ENCODE measurements around the gene MBTD1. TPM values are rescaled to one million over a fixed set of nuclear protein-coding genes. Genes with fewer than 3 reads are reported as not detected.

Gene MBTD1
- polyA plus RNA-seq, 2 of the 4 experiments (the other 2 are of a cell fraction) = 8.1 to 13.4 TPM

GRCh38 chr17:51260237-51261023 lies 581 bp upstream of the MBTD1 start, which contains the start of gene UTP18 (continued):
- no peak for TF ChIP-seq CHD4 (IDR thresholded peaks at IDR 0.05; ENCODE audit: borderline replicate concordance)
- TF ChIP-seq, protein P1, sequence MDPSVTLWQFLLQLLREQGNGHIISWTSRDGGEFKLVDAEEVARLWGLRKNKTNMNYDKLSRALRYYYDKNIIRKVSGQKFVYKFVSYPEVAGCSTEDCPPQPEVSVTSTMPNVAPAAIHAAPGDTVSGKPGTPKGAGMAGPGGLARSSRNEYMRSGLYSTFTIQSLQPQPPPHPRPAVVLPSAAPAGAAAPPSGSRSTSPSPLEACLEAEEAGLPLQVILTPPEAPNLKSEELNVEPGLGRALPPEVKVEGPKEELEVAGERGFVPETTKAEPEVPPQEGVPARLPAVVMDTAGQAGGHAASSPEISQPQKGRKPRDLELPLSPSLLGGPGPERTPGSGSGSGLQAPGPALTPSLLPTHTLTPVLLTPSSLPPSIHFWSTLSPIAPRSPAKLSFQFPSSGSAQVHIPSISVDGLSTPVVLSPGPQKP (IDR thresholded peaks at IDR 0.05; ENCODE audit: low read depth, low read length) = no peak; the same call in 1 of the 2 replicates
- TF ChIP-seq CHD2 (IDR thresholded peaks at IDR 0.05; ENCODE audit: low read length, partially characterized antibody) = no peak
- no peak for TF ChIP-seq CEBPB (IDR thresholded peaks at IDR 0.05)
- no peak for TF ChIP-seq HDAC2 (IDR thresholded peaks at IDR 0.05)
- no peak for TF ChIP-seq NFE2L2 (conservative IDR thresholded peaks at IDR 0.05; ENCODE audit: low read length)
- TF ChIP-seq, protein P2, sequence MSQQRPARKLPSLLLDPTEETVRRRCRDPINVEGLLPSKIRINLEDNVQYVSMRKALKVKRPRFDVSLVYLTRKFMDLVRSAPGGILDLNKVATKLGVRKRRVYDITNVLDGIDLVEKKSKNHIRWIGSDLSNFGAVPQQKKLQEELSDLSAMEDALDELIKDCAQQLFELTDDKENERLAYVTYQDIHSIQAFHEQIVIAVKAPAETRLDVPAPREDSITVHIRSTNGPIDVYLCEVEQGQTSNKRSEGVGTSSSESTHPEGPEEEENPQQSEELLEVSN (IDR thresholded peaks at IDR 0.05; ENCODE audit: borderline replicate concordance, low read depth) = peak; percentile 95
- TF ChIP-seq RFX5 (IDR thresholded peaks at IDR 0.05) = no peak
- peak; percentile 49; the same call in 1 of the 2 replicates for TF ChIP-seq MYC (IDR thresholded peaks at IDR 0.05; ENCODE audit: borderline replicate concordance, low read length)
- no peak for TF ChIP-seq JUNB (IDR thresholded peaks at IDR 0.05)
- no peak for TF ChIP-seq ZSCAN20 (CRISPR knock-in tag; IDR thresholded peaks at IDR 0.05)

GRCh38 chr17:51258756-51259563 lies 889 bp downstream of the MBTD1 start:
- peak overlapping the region; percentile 97 to 98 for H3K27ac ChIP-seq
- 6% methylated on average over 16 of the region's 18 CpGs for WGBS (ENCODE audit: missing lambda C conversion rate)
- peak overlapping the region; percentile 90 for H3K4me2 ChIP-seq
- H3K9me3 ChIP-seq = no peaks in the 10 kb centered on the region
- H3K4me1 ChIP-seq = peaks cover 61% of the 10 kb centered on the region
- peak; percentile 74 for TF ChIP-seq MAX (IDR thresholded peaks at IDR 0.05)
- TF ChIP-seq NR3C1 (IDR thresholded peaks at IDR 0.05) = no peak
- TF ChIP-seq, protein P3, sequence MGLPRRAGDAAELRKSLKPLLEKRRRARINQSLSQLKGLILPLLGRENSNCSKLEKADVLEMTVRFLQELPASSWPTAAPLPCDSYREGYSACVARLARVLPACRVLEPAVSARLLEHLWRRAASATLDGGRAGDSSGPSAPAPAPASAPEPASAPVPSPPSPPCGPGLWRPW (IDR thresholded peaks at IDR 0.05) = no peak
- TF ChIP-seq, protein P4, sequence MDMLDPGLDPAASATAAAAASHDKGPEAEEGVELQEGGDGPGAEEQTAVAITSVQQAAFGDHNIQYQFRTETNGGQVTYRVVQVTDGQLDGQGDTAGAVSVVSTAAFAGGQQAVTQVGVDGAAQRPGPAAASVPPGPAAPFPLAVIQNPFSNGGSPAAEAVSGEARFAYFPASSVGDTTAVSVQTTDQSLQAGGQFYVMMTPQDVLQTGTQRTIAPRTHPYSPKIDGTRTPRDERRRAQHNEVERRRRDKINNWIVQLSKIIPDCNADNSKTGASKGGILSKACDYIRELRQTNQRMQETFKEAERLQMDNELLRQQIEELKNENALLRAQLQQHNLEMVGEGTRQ (IDR thresholded peaks at IDR 0.05) = peak; percentile 38
- TF ChIP-seq HDAC2 (IDR thresholded peaks at IDR 0.05) = peak; percentile 49; the same call in 1 of the 2 replicates
- TF ChIP-seq BCL3 (IDR thresholded peaks at IDR 0.05) = no peak
- peak; percentile 89 for TF ChIP-seq BHLHE40 (IDR thresholded peaks at IDR 0.05; ENCODE audit: low read depth, low read length)
- TF ChIP-seq MYC (IDR thresholded peaks at IDR 0.05; ENCODE audit: borderline replicate concordance, low read length) = peak; percentile 87
- H3K4me3 ChIP-seq = peak overlapping the region; percentile 90
- FAIRE-seq (no peak), DNase-seq (ENCODE audit: low read depth in 1 of 2, low spot score in 1 of 2) (peak; percentile 23 to 34), ATAC-seq (no peak; a peak in 1 of 6 replicates)
- ChIA-PET CTCF (interaction anchor here (0.7 kb wide), 1 partner anchor 91 kb away, joined by 4 read pairs; no protein-coding TSS in a partner anchor), POLR2A (interaction anchor here (1.2 kb wide), 1 partner anchor 139 kb away, joined by 3 read pairs; no protein-coding TSS in a partner anchor)
